ENCODE results near the gene EPG5.
A peak's percentile ranks its signal among the peaks of the same experiment; 100 is the strongest.
"Not testable (repeated sequence)": the region's sequence is repeated elsewhere in the genome, so short reads cannot be mapped to it uniquely, and the experiment has no call there.

Gene EPG5, protein sequence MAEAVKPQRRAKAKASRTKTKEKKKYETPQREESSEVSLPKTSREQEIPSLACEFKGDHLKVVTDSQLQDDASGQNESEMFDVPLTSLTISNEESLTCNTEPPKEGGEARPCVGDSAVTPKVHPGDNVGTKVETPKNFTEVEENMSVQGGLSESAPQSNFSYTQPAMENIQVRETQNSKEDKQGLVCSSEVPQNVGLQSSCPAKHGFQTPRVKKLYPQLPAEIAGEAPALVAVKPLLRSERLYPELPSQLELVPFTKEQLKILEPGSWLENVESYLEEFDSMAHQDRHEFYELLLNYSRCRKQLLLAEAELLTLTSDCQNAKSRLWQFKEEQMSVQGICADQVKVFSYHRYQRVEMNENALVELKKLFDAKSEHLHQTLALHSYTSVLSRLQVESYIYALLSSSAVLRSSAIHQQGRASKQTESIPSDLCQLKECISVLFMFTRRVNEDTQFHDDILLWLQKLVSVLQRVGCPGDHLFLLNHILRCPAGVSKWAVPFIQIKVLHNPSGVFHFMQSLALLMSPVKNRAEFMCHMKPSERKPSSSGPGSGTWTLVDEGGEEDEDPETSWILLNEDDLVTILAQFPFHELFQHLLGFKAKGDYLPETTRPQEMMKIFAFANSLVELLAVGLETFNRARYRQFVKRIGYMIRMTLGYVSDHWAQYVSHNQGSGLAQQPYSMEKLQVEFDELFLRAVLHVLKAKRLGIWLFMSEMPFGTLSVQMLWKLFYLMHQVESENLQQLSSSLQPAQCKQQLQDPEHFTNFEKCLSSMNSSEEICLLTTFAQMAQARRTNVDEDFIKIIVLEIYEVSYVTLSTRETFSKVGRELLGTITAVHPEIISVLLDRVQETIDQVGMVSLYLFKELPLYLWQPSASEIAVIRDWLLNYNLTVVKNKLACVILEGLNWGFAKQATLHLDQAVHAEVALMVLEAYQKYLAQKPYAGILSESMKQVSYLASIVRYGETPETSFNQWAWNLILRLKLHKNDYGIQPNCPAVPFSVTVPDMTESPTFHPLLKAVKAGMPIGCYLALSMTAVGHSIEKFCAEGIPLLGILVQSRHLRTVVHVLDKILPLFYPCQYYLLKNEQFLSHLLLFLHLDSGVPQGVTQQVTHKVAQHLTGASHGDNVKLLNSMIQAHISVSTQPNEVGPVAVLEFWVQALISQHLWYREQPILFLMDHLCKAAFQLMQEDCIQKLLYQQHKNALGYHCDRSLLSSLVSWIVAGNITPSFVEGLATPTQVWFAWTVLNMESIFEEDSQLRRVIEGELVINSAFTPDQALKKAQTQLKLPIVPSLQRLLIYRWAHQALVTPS (N-terminal part only)

DNA sequence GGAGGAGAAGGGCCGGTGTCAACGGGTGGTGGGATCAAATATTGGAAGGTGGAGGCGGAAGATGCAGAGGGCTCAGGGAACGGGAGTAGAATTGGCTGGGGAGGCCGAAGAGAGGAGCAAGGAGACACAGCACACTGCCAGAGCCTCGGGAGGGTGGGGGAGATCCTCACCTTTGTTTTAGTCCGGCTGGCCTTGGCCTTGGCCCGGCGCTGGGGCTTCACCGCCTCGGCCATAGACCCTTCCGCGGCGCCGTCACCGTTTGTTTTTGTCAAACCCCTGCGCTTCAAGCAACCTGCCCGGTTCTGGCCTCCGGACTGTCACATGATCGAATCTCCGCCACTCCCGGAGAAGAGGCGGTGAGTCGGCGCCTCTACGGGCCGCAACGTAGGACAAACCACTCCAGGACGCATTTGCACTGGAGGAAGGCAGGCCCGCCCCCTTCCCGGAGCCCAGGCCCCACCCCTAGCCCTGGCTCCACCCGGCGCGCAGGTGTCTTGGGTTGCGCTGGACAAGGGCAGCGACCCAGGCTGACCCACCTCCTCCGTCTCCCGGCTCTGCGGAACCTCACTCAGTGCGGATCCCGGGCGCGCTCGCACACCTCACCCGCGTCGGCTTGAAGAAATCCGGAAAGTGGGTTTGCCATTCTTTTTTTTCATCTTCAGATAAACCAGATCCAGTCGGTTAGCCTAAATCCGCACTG is at the start of gene EPG5:
Gene EPG5 (minus strand): TSS at position 323 of the 700 bp plus-strand sequence. CDS start 90 bp downstream, at position 233.
- peak; percentile 95 for DNase-seq

DNA sequence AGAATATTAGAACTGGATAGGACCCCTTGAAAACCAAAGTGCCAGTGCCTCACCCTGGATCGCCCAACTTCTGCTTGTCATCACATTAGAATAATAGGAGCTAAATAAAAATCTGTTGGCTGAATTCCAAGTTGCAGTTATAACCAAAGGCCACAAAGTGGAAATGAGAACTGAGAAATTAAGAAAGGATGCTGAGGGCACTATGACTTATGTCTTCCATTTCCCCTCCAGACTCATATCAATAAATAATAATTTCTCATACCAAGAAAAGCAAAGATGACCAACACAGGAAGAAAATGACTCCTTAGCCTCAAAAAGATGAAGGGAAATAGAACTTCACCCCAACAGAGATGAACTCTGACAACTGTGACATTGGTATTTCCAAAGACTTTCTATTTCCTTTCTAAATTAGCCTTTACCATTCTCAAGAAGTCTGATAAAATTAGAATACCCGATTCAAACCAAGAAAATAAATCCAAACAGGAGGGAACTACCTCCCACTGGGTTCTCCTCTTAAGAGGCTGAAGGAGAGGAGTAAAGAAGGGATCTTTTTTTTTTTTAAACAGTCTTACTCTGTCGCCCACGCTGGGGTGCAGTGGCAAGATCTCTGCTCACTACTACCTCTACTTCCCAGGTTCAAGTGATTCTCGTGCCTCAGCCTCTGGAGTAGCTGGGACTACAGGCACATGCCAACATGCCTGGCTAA is 46.5 kb upstream of the EPG5 start:
- DNase-seq: no peak

GRCh38 chr18:46010676-46011075 is 43.5 kb upstream of the EPG5 start:
- DNase-seq: no peak

DNA sequence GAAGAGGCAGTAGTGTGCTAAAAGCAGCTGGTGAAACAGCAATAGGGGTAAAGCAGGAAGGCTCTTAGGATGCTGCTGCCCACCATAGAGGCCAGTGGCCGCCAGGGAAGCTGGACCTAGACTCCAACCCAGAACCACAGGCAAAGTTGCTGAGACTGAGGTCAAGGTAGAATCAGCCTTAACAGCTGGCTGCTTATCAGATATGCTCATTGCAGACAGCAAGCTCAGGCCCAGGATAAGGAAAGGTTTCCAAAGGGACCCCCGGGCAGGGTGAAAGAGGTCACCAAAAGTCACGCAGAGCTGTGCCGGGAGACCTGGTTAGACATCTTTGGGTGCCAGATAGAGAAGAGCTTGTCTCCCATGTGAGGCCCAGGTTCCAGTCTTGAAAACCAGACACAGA is 42.9 kb upstream of the EPG5 start:
- DNase-seq: no peak

DNA sequence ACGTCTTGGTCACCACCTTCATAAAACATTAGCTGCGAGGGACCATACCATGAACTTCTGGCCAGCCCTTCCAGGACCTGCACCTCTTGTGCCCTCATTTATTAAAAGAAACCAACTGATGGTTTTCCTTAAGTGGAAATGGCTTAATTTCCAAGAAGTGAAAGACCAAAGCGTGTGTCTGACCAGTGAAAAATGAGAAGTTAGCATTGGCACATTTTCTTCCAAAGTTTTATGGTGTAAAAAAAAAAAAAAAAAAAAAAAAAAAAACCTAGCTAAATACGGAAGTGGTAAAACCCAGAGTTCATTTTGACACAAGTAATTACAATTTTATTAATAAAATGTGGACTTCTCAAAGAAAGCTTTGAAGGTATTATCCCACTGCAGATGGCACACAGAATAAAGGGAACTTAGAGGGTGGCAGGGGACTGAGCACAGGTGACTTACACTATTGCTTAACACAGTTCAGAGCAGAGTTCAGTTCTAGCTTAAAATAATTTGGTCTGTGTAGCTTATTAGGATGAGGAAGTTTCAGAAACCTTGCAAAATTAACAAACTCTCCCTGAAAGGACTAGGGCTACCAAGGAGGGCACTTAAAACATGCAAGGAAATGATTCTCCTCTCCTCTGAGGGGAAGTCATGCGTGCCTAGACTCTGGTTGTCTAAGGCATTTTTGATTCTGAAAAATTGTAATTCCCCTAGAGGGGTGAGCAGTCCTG is 42.2 kb upstream of the EPG5 start:
- no peak for DNase-seq

DNA sequence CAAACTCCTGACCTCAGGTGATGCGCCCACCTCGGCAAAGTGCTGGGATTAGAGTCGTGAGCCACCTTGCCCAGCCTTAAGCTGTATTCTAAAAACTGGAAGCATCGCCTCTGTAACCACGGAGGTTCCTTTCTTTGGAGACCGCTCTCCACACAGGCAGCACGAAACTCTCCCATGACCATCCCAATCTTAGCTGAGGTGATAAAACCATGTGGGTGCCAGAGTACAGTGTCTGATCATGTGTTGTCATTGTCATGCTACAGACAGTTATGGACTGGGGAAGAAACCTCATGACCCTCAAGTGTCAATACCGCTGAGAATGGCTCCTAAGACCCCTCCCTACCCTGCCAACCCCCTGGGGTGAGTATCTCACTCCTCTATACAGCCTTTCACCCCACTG is 41.4 kb upstream of the EPG5 start:
- DNase-seq: no peak

- DNase-seq: no peak
Observed at GRCh38 chr18:46007165-46007564, 40.0 kb upstream of the EPG5 start.

- DNase-seq: no peak
Observed at GRCh38 chr18:46002934-46003333, 35.8 kb upstream of the EPG5 start.

DNA sequence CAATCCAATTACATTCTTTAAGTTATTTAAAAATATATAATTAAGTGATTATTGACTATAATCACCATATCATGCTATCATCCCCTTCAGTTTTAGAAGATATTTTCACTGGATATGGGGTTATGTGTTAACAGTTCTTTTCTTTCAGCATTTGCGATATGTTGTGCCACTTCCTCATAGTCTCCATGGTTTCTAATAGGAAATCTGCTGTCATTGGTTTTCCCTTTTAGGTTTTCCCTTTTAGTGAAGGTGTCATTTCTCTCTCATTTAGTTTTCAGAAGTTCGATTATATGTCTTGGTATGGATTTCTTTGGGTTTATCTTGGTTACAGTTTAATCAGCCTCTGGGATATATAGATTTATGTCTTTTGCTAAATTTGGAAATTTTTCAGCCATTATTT is 34.8 kb upstream of the EPG5 start:
- DNase-seq: no peak

DNA sequence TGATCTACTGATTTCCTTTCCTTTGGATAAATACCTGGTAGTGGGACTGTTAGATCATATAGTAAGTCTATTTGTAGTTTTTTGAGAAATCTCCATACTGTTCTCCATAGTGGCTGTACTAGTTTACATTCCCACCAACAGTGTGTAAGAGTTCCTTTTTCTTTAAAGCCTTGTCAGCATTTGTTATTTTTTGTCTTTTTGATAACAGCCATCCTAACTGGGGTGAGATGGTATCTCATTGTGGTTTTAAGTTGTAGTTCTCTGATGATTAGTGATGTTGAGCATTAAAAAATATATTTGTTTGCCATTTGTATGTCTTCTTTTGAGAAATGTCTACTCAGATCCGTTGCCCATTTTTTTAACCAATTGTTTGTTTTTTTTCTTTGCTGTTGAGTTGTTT is 33.9 kb upstream of the EPG5 start:
- DNase-seq: no peak

DNA sequence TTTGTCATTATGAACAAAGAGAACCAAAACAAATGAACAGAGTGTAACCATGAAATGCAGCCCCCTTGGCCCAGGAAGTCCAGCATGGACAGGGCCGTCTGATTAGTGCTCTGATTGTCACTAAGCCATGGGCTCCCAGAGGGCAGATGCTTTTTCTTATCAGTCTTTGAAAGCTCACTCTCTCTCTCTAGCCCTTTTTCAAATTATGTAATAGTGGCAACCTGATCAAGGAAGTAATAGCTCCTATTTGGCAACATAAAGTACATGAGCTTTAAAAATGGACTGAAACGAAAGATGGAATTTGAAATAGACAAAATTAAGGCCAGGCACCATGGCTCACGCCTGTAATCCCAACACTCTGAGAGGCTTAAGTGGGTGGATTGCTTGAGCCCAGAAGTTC is 32.4 kb upstream of the EPG5 start:
- DNase-seq: no peak

- no peak for DNase-seq
Observed at GRCh38 chr18:45998244-45998643, 31.1 kb upstream of the EPG5 start.

GRCh38 chr18:45997700-45998151 is 30.6 kb upstream of the EPG5 start:
- no peak for DNase-seq

DNA sequence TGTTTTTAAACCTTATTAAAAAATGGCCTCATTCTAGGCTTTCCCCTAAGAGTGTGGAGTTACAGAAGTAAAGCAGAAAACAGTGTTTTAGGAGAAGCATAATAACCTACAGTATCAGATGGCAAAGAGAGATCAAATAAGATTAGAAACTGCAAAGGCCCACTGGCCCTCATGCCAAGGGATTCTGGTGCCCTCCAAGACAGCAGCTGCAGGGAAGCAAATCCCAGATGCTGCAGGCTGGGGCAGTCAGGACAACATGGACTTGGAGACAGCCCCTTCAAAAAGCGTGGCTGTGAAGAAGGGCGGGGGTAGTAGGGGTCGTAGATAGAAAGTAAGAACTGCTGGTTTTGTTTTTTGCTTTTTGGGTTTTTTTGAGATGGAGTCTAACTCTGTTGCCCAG is 28.3 kb upstream of the EPG5 start:
- no peak for DNase-seq

GRCh38 chr18:45993438-45993837 is 26.3 kb upstream of the EPG5 start:
- DNase-seq: no peak

DNA sequence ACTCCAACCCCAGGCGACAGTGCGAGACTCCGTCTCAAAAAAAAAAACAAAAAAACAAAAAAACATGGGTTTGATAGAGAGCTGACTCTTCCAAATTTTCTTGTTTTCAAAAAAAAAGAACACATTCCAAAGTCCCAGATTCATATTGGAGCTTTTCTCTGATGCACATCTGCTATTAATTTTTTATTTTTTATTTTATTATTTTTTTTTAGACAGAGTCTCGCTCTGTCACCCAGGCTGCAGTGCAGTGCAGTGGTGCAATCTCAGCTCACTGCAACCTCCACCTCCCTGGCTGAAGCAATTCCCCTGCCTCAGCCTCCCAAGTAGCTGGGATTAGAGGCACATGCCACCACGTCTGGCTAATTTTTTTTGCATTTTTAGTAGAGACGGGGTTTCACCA is 25.4 kb upstream of the EPG5 start:
- not testable (repeated sequence) for DNase-seq

- DNase-seq: no peak
Observed at GRCh38 chr18:45991788-45992187, 24.7 kb upstream of the EPG5 start.

- DNase-seq: no peak
Observed at GRCh38 chr18:45984546-45985235, 17.6 kb upstream of the EPG5 start.

DNA sequence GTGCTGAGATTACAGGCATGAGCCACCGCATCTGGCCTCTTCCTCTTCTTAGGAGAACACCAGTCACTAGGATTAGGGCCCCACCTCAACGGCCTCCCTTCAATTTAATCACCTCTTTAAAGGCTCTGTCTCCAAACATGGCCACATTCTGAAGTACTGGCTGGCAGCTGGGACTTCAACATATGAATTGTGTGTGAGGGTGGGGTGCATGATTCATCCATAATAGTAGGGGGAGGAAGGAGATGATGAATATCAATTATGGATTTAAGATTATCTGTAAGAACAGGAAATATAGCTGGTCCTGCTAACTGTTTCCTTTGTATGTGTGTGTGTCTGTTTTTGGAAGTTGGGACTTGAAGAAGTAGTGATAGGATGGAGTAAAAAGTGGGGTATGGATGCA is 14.7 kb upstream of the EPG5 start:
- no peak for DNase-seq

DNA sequence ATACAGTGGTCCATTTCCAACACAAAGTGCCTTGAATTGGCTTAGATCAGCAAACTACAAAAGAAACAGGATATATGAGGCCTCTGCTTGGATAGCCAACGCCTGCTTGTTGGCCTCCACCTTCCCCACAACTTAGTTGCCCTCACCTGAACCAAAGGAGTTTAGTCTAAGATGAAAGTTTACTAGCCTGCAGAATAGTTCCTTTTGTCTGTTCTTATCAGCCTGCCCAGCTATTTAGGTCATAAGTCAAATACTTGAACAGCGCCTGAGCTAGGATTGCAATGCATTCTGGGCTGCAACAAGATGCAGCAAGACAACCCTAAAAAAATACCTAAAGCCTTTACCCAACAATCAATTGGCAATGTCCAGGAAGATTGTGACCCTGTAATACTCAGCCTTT is 13.1 kb upstream of the EPG5 start:
- DNase-seq: no peak
